OCI-LY3 (cell line): ENCODE data around the gene TMEM222.
A peak's percentile ranks its signal among the peaks of the same experiment; 100 is the strongest.

Source experiments
- H2AFZ ChIP-seq: fragments of 200-600, 300-600 bp; shearing (Covaris generic); 2 replicates; pipeline ENCODE4 v1.6.0; 2014; ENCODE audit warnings: antibody characterized with exemption, low read depth, low read length
- H3K27ac ChIP-seq: fragments of 200-600, 300-600 bp; sonication (generic); 2 replicates; pipeline ENCODE4 v1.5.1; 2014; ENCODE audit warnings: mild to moderate bottlenecking, low read length, moderate library complexity, mixed read lengths
- H3K27me3 ChIP-seq: fragments of 200-600, 300-600 bp; sonication (generic); 2 replicates; pipeline ENCODE4 v1.6.1; 2014; ENCODE audit warnings: low read depth, low read length, mixed read lengths
- H3K36me3 ChIP-seq: fragments of 200-600, 300-600 bp; sonication (generic); replicated peaks from 2 replicates; pipeline ENCODE3; 2014; ENCODE audit warnings: low read depth, low read length, mixed read lengths
- H3K4me1 ChIP-seq: fragments of 300-600, 200-600 bp; sonication (generic); 2 replicates; pipeline ENCODE4 v1.6.1; 2014; ENCODE audit warnings: low read length, mixed read lengths
- H3K4me2 ChIP-seq: fragments of 200-600, 300-600 bp; sonication (generic); 2 replicates; pipeline ENCODE4 v1.6.1; 2014; ENCODE audit warnings: low read length, mixed read lengths
- H3K4me3 ChIP-seq: fragments of 300-600, 200-600 bp; sonication (generic); 2 replicates; pipeline ENCODE4 v1.5.1; 2014; ENCODE audit warnings: antibody characterized with exemption, mild to moderate bottlenecking, low read length, moderate library complexity
- H3K79me2 ChIP-seq: fragments of 300-600, 200-600 bp; shearing (Covaris generic); 2 replicates; pipeline ENCODE4 v1.6.1; 2014; ENCODE audit warnings: mild to moderate bottlenecking, low read length, mixed read lengths
- H3K9ac ChIP-seq: fragments of 300-600, 200-600 bp; shearing (Covaris generic); 2 replicates; pipeline ENCODE4 v1.6.0; 2014; ENCODE audit warnings: mild to moderate bottlenecking, low read length, moderate library complexity
- H3K9me3 ChIP-seq: fragments of 200-600, 300-600 bp; shearing (Covaris generic); 2 replicates; pipeline ENCODE4 v1.6.1; 2014; ENCODE audit warnings: low read length, mixed read lengths; ENCODE audit not compliant: insufficient read depth
- H4K20me1 ChIP-seq: fragments of 200-600, 300-600 bp; sonication (generic); 2 replicates; pipeline ENCODE4 v1.6.1; 2016; ENCODE audit warnings: low read length, mixed read lengths; ENCODE audit not compliant: insufficient read depth
- CTCF ChIP-seq: fragments of 200-600, 300-600 bp; sonication (generic); IDR thresholded peaks from 2 replicates; pipeline ENCODE4 v1.5.1; 2014; ENCODE audit warnings: antibody characterized with exemption, low read length, low read depth
- EZH2phosphoT487 ChIP-seq: fragments of 200-600 bp; shearing (Covaris generic); IDR thresholded peaks from 2 replicates; pipeline ENCODE4 v1.6.1; 2018; ENCODE audit warnings: antibody characterized with exemption, mixed run types, low read depth

Gene TMEM222

DNA sequence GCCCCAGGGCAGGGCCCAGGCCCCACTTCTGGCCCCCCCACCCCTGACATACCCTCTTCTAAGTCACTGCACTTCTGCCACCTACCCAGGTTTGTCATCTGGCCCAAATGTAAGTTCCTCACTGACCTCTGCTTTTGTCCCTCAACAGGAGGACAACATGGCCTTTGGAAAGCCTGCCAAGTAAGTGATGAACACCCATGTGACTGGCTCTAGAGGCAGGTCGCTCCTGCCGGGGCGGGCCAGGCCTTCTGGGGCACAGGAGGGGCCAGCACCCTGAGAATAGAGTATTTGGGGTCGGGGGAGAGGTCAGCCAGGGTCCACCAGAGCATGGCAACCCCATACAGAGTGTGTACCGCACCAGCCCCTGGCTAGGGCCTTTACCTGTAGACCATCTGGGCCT, 10.0 kb downstream of the TMEM222 start:
- H3K36me3 ChIP-seq: peaks cover 3% of the 10 kb centered on the region

DNA sequence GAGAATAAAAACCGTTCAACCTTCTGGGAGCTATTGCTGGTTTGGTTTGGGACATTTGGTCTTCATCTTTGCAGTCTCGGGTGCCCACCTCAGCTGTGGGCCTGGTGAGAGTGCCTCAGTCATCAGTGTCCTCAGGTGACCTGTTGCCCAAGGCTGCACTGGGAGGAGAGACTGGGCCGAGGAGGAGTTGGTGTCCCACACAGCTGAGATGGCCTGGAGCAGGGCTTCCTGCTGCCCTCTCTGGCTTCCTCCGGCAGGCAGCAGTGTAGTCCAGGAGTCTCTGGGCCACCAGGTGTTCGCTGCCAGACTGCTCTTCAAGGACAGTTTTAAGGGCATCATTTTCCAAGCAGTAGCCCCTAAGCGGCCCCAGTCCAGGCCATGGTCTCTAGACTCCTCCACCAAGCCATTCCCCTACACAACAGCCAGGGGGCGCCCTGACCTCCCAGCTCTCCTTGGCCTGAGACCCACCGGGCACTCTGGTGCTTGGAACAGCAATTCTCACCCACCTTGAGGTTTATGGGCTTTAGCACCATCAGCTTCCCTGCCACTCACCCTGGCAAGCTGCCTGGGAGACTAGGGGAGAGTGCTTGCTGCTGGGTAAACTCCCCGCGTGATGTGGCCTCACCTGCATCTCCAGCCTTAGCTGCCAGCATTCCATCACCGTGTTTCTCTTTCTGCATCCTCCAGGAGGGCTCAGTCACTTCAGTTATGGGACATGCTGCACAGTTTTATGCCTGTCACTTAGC, 10.7 kb downstream of the TMEM222 start:
- peaks cover 3% of the 10 kb centered on the region for H3K36me3 ChIP-seq
- H3K27ac ChIP-seq: no peak overlapping the region
- H3K4me2 ChIP-seq: no peak overlapping the region
- no peaks in the 10 kb centered on the region for H3K27me3 ChIP-seq
- H3K9ac ChIP-seq: no peak overlapping the region
- no peaks in the 10 kb centered on the region for H3K9me3 ChIP-seq
- no peaks in the 10 kb centered on the region for H4K20me1 ChIP-seq
- TF ChIP-seq EZH2phosphoT487: no peak
- TF ChIP-seq CTCF: peak; percentile 67
- H2AFZ ChIP-seq: no peak overlapping the region
- no peaks in the 10 kb centered on the region for H3K4me1 ChIP-seq
- H3K4me3 ChIP-seq: no peak overlapping the region
- peaks cover 21% of the 10 kb centered on the region for H3K79me2 ChIP-seq

More for the DNA sequence above, 10.0 kb downstream of the TMEM222 start:
- H3K9me3 ChIP-seq: no peaks in the 10 kb centered on the region
- H2AFZ ChIP-seq: no peak overlapping the region
- H3K27ac ChIP-seq: no peak overlapping the region
- H3K27me3 ChIP-seq: no peaks in the 10 kb centered on the region
- no peaks in the 10 kb centered on the region for H3K4me1 ChIP-seq
- no peak overlapping the region for H3K4me2 ChIP-seq
- no peak overlapping the region for H3K9ac ChIP-seq
- H3K79me2 ChIP-seq: peaks cover 27% of the 10 kb centered on the region
- TF ChIP-seq CTCF (no peak), EZH2phosphoT487 (no peak)
- no peaks in the 10 kb centered on the region for H4K20me1 ChIP-seq
- H3K4me3 ChIP-seq: no peak overlapping the region

- Histone ChIP-seq H3K4me3 (no peak overlapping the region), H3K79me2 (peaks cover 10% of the 10 kb centered on the region), H3K27ac (no peak overlapping the region), H3K27me3 (no peaks in the 10 kb centered on the region), H4K20me1 (no peaks in the 10 kb centered on the region), H3K9ac (no peak overlapping the region), H3K4me2 (no peak overlapping the region), H3K9me3 (no peaks in the 10 kb centered on the region), H3K36me3 (peaks cover 3% of the 10 kb centered on the region), H2AFZ (no peak overlapping the region), H3K4me1 (no peaks in the 10 kb centered on the region)
- TF ChIP-seq CTCF: no peak
- no peak for TF ChIP-seq EZH2phosphoT487
These were observed 11.8 kb downstream of the TMEM222 start for GRCh38 chr1:27333717-27334279.

GRCh38 chr1:27335506-27336422, 13.8 kb downstream of the TMEM222 start:
- Histone ChIP-seq H4K20me1 (no peaks in the 10 kb centered on the region), H3K4me2 (no peak overlapping the region)

More at GRCh38 chr1:27335506-27336422, 13.8 kb downstream of the TMEM222 start:
- Histone ChIP-seq H3K79me2 (peaks cover 1% of the 10 kb centered on the region; the same call in 1 of the 2 replicates), H3K4me3 (no peak overlapping the region), H3K9ac (no peak overlapping the region), H2AFZ (no peak overlapping the region), H3K4me1 (no peaks in the 10 kb centered on the region), H3K36me3 (no peaks in the 10 kb centered on the region), H3K27ac (no peak overlapping the region), H3K9me3 (no peaks in the 10 kb centered on the region), H3K27me3 (no peaks in the 10 kb centered on the region)
- TF ChIP-seq CTCF (no peak), EZH2phosphoT487 (no peak)
